WTC11 (cell line): ENCODE results near the gene ALS2CL. TPM values are rescaled to one million over a fixed set of nuclear protein-coding genes. Genes with fewer than 3 reads are reported as not detected.
A peak's percentile ranks its signal among the peaks of the same experiment; 100 is the strongest.
"Not testable (repeated sequence)": the region's sequence is repeated elsewhere in the genome, so short reads cannot be mapped to it uniquely, and the experiment has no call there.

ENCODE experiments used
- ATAC-seq: fragments of 200-7000 bp; cut with Tn5 transposase; 2 replicates; pipeline ENCODE4 v1.10.0; 2021; ENCODE audit warnings: mild to moderate bottlenecking, moderate library complexity
- CTCF ChIA-PET: fragments of 300-600 bp; sonication (Branson Sonifier 250); formaldehyde crosslinking; loops from one replicate; lab custom pipeline; 2021; ENCODE audit warnings: antibody characterized with exemption; lab: Charles Lee
- POLR2A ChIA-PET: fragments of 350-600 bp; sonication (Branson Sonifier 250); formaldehyde crosslinking; loops from one replicate; lab custom pipeline; 2021; ENCODE audit warnings: antibody characterized with exemption; lab: Charles Lee
- DNase-seq: peaks from one replicate; pipeline ENCODE4 v3.0.0; 2021; ENCODE audit warnings: low spot score
- H3K27ac Mint-ChIP-seq: 2 replicates; pipeline ENCODE4 v1.8.0; 2021; ENCODE audit warnings: mixed read lengths
- H3K27me3 Mint-ChIP-seq: 2 replicates; pipeline ENCODE4 v1.8.0; 2021; ENCODE audit warnings: low read depth, mild to moderate bottlenecking, moderate library complexity, mixed read lengths
- H3K36me3 Mint-ChIP-seq: 2 replicates; pipeline ENCODE4 v1.8.0; 2021; ENCODE audit warnings: mixed read lengths
- H3K4me1 Mint-ChIP-seq: 2 replicates; pipeline ENCODE4 v1.8.0; 2022; ENCODE audit warnings: mixed read lengths
- H3K4me3 Mint-ChIP-seq: 2 replicates; pipeline ENCODE4 v1.8.0; 2021; ENCODE audit warnings: mild to moderate bottlenecking, moderate library complexity, mixed read lengths
- H3K9me3 Mint-ChIP-seq: 2 replicates; pipeline ENCODE4 v1.8.0; 2021; ENCODE audit warnings: mixed read lengths
- AFF4 ChIP-seq: sonication (generic); formaldehyde crosslinking; IDR thresholded peaks from 2 replicates; pipeline ENCODE4 v1.8.1; 2023; ENCODE audit warnings: mild to moderate bottlenecking, missing genetic modification reagents, borderline replicate concordance
- ATF2 ChIP-seq: sonication (generic); formaldehyde crosslinking; IDR thresholded peaks from 2 replicates; pipeline ENCODE4 v1.8.1; 2022; ENCODE audit warnings: low read depth, missing genetic modification reagents, borderline replicate concordance
- CTCF ChIP-seq: fragments of 200-600 bp; IDR thresholded peaks from 2 replicates; pipeline ENCODE4 v1.8.0; 2022; ENCODE audit warnings: antibody characterized with exemption
- E2F1 ChIP-seq: sonication (generic); formaldehyde crosslinking; IDR thresholded peaks from 2 replicates; pipeline ENCODE4 v1.8.0; 2022; ENCODE audit warnings: mild to moderate bottlenecking, missing genetic modification reagents
- E2F5 ChIP-seq: sonication (generic); formaldehyde crosslinking; IDR thresholded peaks from 2 replicates; pipeline ENCODE4 v1.8.1; 2022; ENCODE audit warnings: mild to moderate bottlenecking, moderate library complexity, missing genetic modification reagents
- ELF4 ChIP-seq: sonication (generic); formaldehyde crosslinking; IDR thresholded peaks from 2 replicates; pipeline ENCODE4 v1.8.1; 2022; ENCODE audit warnings: low read depth, mild to moderate bottlenecking, moderate library complexity, missing genetic modification reagents
- EMX1 ChIP-seq: fragments of 250-450 bp; sonication (Bioruptor Pico); IDR thresholded peaks from 2 replicates; pipeline ENCODE4 v1.8.0; 2021; ENCODE audit warnings: mild to moderate bottlenecking
- ETV6 ChIP-seq: sonication (generic); formaldehyde crosslinking; IDR thresholded peaks from 2 replicates; pipeline ENCODE4 v1.8.1; 2022; ENCODE audit warnings: mild to moderate bottlenecking, missing genetic modification reagents
- FOXJ3 ChIP-seq: sonication (generic); formaldehyde crosslinking; IDR thresholded peaks from 2 replicates; pipeline ENCODE4 v1.9.0; 2021; ENCODE audit warnings: missing genetic modification reagents, mild to moderate bottlenecking, borderline replicate concordance
- NR3C1 ChIP-seq: sonication (generic); formaldehyde crosslinking; conservative IDR thresholded peaks from 2 replicates; pipeline ENCODE4 v1.8.1; 2023; ENCODE audit warnings: low read depth, mild to moderate bottlenecking, missing genetic modification reagents
- SMAD4 ChIP-seq: sonication (generic); formaldehyde crosslinking; IDR thresholded peaks from 2 replicates; pipeline ENCODE4 v1.8.0; 2022; ENCODE audit warnings: mild to moderate bottlenecking, missing genetic modification reagents
- SOX15 ChIP-seq: fragments of 250-450 bp; sonication (Bioruptor Pico); IDR thresholded peaks from 2 replicates; pipeline ENCODE4 v1.9.0; 2021; ENCODE audit warnings: mild to moderate bottlenecking
- TEAD1 ChIP-seq: sonication (generic); formaldehyde crosslinking; IDR thresholded peaks from 2 replicates; pipeline ENCODE4 v1.8.0; 2022; ENCODE audit warnings: mild to moderate bottlenecking, missing genetic modification reagents
- ZNF121 ChIP-seq: sonication (generic); formaldehyde crosslinking; IDR thresholded peaks from 2 replicates; pipeline ENCODE4 v1.8.0; 2023; ENCODE audit warnings: missing genetic modification reagents
- ZSCAN18 ChIP-seq: fragments of 250-450 bp; sonication (Bioruptor Pico); IDR thresholded peaks from 2 replicates; pipeline ENCODE4 v2.1.2; 2022; ENCODE audit warnings: mild to moderate bottlenecking, moderate library complexity
- total RNA-seq: library from RNA; stranded (reverse); gene quantifications from 3 replicates; pipeline ENCODE4 v1.2.3, GENCODE V29; 2021

The ALS2CL gene
- total RNA-seq, 1 experiment from 2014 or later, result 12.6 TPM

GRCh38 chr3:46705022-46705530, 11.6 kb upstream of the ALS2CL start (continued):
- TF ChIP-seq SMAD4 (CRISPR knock-in tag) (0 out of 2 replicates have a peak, but pooled peaks have one; percentile 12), ELF4 (CRISPR knock-in tag) (no peak), NR3C1 (no peak), E2F1 (CRISPR knock-in tag) (no peak)

GRCh38 chr3:46704346-46704745, 10.9 kb upstream of the ALS2CL start:
- ATAC-seq, CTCF ChIA-PET, H3K36me3 Mint-ChIP-seq, H3K27ac Mint-ChIP-seq, DNase-seq, H3K4me3 Mint-ChIP-seq, H3K9me3 Mint-ChIP-seq, POLR2A ChIA-PET: not testable (repeated sequence)
- H3K27me3 Mint-ChIP-seq, result peaks cover 28% of the 10 kb centered on the region
- peaks cover 11% of the 10 kb centered on the region for H3K4me1 Mint-ChIP-seq

- peaks cover 27% of the 10 kb centered on the region for H3K27me3 Mint-ChIP-seq
- TF ChIP-seq ZSCAN18 (CRISPR knock-in tag), result no peak
- TF ChIP-seq FOXJ3 (CRISPR knock-in tag), result no peak
- no peak for TF ChIP-seq ETV6 (CRISPR knock-in tag)
- TF ChIP-seq ZNF121 (CRISPR knock-in tag), result no peak
- TF ChIP-seq ELF4 (CRISPR knock-in tag), result no peak
- TF ChIP-seq SMAD4 (CRISPR knock-in tag), result no peak
- TF ChIP-seq EMX1 (CRISPR knock-in tag), result no peak
- no peak for TF ChIP-seq SOX15 (CRISPR knock-in tag)
- TF ChIP-seq E2F5 (CRISPR knock-in tag), result no peak
- TF ChIP-seq ATF2, result no peak
- TF ChIP-seq, all 79 proteins: peak for 0
- Mint-ChIP-seq H3K9me3 (no peaks in the 10 kb centered on the region), H3K4me3 (no peak overlapping the region), H3K36me3 (no peaks in the 10 kb centered on the region), H3K4me1 (peaks cover 11% of the 10 kb centered on the region), H3K27ac (no peak overlapping the region)
- no peak for DNase-seq
- CTCF ChIA-PET, result interaction anchor here (0.8 to 2.5 kb wide), 10 partner anchors 10 to 253 kb away, joined by 3 to 14 read pairs (median 9); partner anchors contain the start of genes ALS2CL and PRSS50
- POLR2A ChIA-PET, result no interaction called here
- no peak for ATAC-seq
Observed at GRCh38 chr3:46703013-46703520, 9.6 kb upstream of the ALS2CL start.

- no peak for DNase-seq
- H3K4me3 Mint-ChIP-seq, result no peak overlapping the region
- no peaks in the 10 kb centered on the region for H3K36me3 Mint-ChIP-seq
- H3K27me3 Mint-ChIP-seq, result peaks cover 27% of the 10 kb centered on the region
- no peak for ATAC-seq
- CTCF ChIA-PET, result interaction anchor here (0.6 to 2.5 kb wide), 13 partner anchors 9 to 253 kb away, joined by 3 to 14 read pairs (median 6); partner anchors contain the start of genes ALS2CL and PRSS50
- POLR2A ChIA-PET, result no interaction called here
- H3K9me3 Mint-ChIP-seq, result no peaks in the 10 kb centered on the region
- no peak overlapping the region for H3K27ac Mint-ChIP-seq
- peaks cover 11% of the 10 kb centered on the region for H3K4me1 Mint-ChIP-seq
- TF ChIP-seq AFF4, result no peak
- TF ChIP-seq CTCF, result no peak
- TF ChIP-seq ATF2, result no peak
- TF ChIP-seq NR3C1, result no peak
- TF ChIP-seq TEAD1 (CRISPR knock-in tag), result no peak
Observed at GRCh38 chr3:46702246-46703012, 8.9 kb upstream of the ALS2CL start.
